GM12875 (cell line): ENCODE results near the gene CTDSP1.

Experiments used
- H3K4me3 ChIP-seq: one replicate; pipeline ENCODE4 v1.5.1; 2011; ENCODE audit warnings: low read depth, low read length, control low read depth
- CTCF ChIP-seq: IDR thresholded peaks from 2 replicates; pipeline ENCODE4 v1.5.1; 2011; ENCODE audit warnings: low read depth, mild to moderate bottlenecking, control low read depth, inconsistent platforms, low read length, moderate library complexity, borderline replicate concordance; ENCODE audit not compliant: insufficient read depth

The CTDSP1 gene

GRCh38 chr2:218446547-218446946 is 46.9 kb downstream of the CTDSP1 start:
- no peak for TF ChIP-seq CTCF

DNA sequence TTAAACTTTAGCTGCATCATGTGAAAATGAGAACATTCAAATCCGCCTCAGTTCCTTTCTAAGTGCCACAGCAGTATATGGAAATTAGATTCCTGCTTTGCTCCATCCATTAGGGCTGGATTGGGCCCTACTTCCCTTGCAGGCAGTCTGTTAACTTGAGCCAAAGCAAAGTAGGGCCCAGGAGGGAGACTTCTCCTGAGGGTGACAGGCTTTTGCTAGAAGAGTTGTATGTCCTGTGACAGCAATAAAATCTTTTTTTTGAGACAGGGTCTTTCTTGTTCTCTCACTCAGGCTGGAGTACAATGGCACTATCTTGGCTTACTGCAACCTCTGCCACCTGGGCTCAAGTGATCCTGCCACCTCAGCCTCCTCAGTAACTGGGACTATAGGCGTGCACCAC is 47.4 kb downstream of the CTDSP1 start:
- TF ChIP-seq CTCF = no peak

More at GRCh38 chr2:218446547-218446946, 46.9 kb downstream of the CTDSP1 start:
- no peak overlapping the region for H3K4me3 ChIP-seq

DNA sequence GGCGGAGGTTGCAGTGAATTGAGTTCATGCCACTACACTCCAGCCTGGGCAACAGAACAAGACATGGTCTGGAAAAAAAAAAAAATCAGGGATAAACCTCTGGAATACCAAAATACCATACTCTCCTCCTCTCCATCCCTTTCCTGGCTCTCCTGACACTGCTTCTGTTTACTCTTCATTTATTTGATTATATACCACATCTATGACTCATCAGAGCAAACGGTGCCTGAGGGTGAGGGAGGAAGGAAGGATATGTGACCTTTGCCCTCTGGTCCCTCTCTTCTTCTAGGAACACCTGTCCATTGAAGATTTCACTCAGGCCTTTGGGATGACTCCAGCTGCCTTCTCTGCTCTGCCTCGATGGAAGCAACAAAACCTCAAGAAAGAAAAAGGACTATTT is 49.3 kb downstream of the CTDSP1 start:
- H3K4me3 ChIP-seq = no peak overlapping the region
- no peak for TF ChIP-seq CTCF

More for the DNA sequence above, 47.4 kb downstream of the CTDSP1 start:
- no peak overlapping the region for H3K4me3 ChIP-seq

- no peak overlapping the region for H3K4me3 ChIP-seq
- no peak for TF ChIP-seq CTCF
These were observed 52.4 kb downstream of the CTDSP1 start for GRCh38 chr2:218452079-218452478.
